HG02798 (cell line): ENCODE data around the gene ADSS1.
"Not testable (repeated sequence)": the region's sequence is repeated elsewhere in the genome, so short reads cannot be mapped to it uniquely, and the experiment has no call there.

ENCODE experiments used
- ATAC-seq: cut with Tn5 transposase; IDR thresholded peaks from one replicate; pipeline ENCODE4 v1.9.1; 2021; ENCODE audit warnings: mild to moderate bottlenecking; ENCODE audit not compliant: unreplicated experiment, poor library complexity

Gene ADSS1

GRCh38 chr14:104729176-104729834 lies 5.3 kb downstream of the ADSS1 start:
- not testable (repeated sequence) for ATAC-seq

- ATAC-seq: no peak
Observed at GRCh38 chr14:104729835-104730181, 5.8 kb downstream of the ADSS1 start.

- no peak for ATAC-seq
Observed at GRCh38 chr14:104730487-104730886, 6.5 kb downstream of the ADSS1 start.

GRCh38 chr14:104731320-104732294 lies 7.6 kb downstream of the ADSS1 start:
- ATAC-seq: no peak

GRCh38 chr14:104732355-104732804 lies 8.4 kb downstream of the ADSS1 start:
- ATAC-seq: no peak

- no peak for ATAC-seq
Observed at GRCh38 chr14:104732931-104733681, 9.1 kb downstream of the ADSS1 start.

- ATAC-seq: no peak
Observed at GRCh38 chr14:104734051-104734587, 10.1 kb downstream of the ADSS1 start.

GRCh38 chr14:104734601-104734990 lies 10.6 kb downstream of the ADSS1 start:
- ATAC-seq: no peak

- no peak for ATAC-seq
Observed at GRCh38 chr14:104734991-104735779, 11.2 kb downstream of the ADSS1 start.

- ATAC-seq: no peak
Observed at GRCh38 chr14:104735830-104736642, 12.0 kb downstream of the ADSS1 start.

GRCh38 chr14:104738375-104739019 lies 14.5 kb downstream of the ADSS1 start:
- ATAC-seq: no peak

- no peak for ATAC-seq
Observed at GRCh38 chr14:104739026-104739425, 15.0 kb downstream of the ADSS1 start.

- no peak for ATAC-seq
Observed at GRCh38 chr14:104739546-104740516, 15.8 kb downstream of the ADSS1 start.

GRCh38 chr14:104741108-104741802 lies 17.2 kb downstream of the ADSS1 start:
- ATAC-seq: no peak

GRCh38 chr14:104741803-104742251 lies 17.8 kb downstream of the ADSS1 start:
- ATAC-seq: no peak

GRCh38 chr14:104742586-104743455 lies 18.8 kb downstream of the ADSS1 start:
- no peak for ATAC-seq
